ENCODE data around the gene CDC5L.
A peak's percentile ranks its signal among the peaks of the same experiment; 100 is the strongest.

GRCh38 chr6:44456070-44456965, 68.8 kb downstream of the CDC5L start:
- peak; percentile 93 for TF ChIP-seq CTCF (conservative IDR thresholded peaks at IDR 0.05)
- no peak for TF ChIP-seq ZFX (IDR thresholded peaks at IDR 0.05)

Data from C4-2B (cell line).